NCI-H1436 (cell line): ENCODE results near the gene PVALEF.
A peak's percentile ranks its signal among the peaks of the same experiment; 100 is the strongest.

Experiments
- DNase-seq: peaks from one replicate; lab custom pipeline; 2025; lab: John Stamatoyannopoulos, UW

Gene PVALEF

GRCh38 chr17:81128774-81129173, 36.5 kb upstream of the PVALEF start:
- no peak for DNase-seq

DNA sequence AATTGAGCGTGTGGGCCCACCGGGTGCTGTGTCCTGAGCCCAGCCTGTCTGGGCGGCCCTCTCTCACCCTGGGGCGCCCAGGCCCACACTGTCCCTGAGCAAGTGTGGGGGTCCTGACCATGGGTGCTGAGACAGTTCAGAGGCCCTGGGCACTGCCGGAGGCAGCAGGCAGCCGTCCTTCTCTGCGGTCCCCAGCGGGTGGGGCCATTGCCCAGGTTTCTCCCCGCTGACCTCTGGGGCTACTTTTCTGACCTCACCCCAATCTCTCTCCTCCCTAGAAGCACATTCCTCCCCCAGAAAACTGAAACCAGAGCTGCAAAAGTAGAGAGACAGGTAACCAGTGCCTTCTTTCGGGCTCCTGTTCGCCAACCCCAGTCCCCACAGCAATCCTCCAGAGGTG, 36.0 kb upstream of the PVALEF start:
- DNase-seq: no peak

DNA sequence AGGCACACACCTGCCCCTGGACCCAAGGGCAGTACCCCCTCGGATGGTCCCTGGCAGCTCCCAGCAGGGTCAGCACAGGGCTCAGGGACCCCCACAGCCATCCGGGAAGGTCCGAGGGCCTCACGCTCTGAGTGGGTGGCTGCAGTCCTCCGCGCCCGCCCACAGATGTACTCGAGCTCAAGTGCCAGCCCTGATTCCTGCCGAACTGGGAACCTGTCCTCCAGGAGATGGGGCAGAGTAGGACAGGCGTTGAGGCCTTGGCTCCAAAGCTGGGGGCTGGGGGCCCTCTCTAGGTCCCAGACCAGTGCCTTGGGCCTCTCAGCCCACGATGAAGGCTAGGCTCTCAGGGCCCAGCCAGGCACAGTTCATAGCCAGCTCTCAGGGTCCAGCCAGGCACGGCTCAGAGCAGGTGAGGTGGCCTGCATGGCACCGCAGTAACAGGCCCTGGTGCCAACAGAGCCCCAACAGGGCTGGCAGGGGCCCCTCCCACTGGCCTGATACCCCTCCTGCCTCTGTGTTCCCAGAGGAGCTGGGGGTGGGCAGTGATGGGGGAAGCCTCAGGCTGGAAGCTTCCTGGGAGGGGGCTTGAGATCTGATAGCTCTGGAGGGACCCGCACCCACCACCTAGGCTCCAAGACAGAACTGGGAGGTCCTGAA, 35.5 kb upstream of the PVALEF start:
- DNase-seq: no peak

DNA sequence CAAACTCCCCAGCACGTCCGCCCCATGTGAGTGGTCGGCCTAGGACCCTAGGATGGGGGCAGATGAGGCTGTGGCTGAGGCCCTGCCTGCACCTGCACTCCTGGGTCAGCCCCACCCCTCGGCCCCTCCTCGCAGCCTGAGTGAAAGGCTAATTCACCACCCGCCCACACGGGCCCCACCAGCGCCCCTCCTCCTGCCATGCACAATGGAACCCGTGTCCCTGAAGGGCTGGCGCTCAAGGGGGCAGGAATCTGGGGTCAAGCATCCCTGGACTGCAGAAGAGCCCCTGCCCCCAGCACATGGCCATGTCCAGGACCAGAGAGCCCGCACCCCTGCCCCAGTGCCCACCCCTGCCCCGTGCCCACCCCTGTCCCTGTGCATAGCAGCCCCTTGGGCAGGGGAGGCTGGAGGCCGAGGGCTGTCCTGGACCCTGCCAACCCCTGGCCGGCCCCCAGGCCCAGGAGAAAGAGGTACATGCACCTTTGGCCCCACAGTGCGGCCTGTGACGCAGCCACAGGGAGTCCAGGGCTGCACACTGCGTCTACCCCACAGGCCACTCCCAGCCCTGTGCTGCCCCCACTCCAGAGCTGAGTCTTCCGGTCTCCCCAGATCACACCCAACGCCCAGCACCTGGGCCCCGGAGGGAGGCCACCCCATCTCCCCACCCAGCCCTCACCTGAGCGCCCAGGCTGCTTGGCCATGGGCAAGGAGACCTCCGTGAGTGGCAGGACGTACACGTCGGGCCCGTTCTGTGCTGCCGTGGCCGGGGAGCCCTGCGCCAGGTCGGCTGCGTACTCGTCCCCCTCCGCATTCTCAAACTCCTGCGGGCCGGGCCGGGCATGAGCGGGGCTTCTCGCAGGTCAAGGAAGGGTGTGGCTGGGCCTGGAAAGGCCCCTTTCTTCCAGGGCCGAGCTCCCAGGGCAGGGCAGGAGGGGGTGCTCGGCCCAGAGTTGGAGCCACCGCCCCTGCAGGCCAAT, 34.6 kb upstream of the PVALEF start:
- no peak for DNase-seq

- no peak for DNase-seq
Observed at GRCh38 chr17:81131486-81132196, 33.7 kb upstream of the PVALEF start.

DNA sequence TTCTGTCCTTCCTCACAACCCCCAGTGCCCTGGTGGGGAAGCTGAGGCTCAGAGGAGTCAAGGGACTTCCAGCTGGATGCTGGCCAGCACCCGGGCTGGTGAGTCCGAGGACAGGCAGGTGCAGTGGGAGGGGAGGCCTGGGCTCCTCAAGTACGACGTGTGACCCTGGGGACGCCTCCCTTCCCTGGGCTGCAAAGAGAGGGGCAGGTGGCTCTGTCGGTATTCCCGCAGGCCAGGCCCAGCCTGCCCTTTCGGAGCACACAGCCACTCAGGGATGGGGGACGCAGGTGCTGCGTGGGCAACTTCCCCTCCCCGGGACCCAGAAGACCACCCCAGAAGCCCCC, 33.1 kb upstream of the PVALEF start:
- DNase-seq: no peak

DNA sequence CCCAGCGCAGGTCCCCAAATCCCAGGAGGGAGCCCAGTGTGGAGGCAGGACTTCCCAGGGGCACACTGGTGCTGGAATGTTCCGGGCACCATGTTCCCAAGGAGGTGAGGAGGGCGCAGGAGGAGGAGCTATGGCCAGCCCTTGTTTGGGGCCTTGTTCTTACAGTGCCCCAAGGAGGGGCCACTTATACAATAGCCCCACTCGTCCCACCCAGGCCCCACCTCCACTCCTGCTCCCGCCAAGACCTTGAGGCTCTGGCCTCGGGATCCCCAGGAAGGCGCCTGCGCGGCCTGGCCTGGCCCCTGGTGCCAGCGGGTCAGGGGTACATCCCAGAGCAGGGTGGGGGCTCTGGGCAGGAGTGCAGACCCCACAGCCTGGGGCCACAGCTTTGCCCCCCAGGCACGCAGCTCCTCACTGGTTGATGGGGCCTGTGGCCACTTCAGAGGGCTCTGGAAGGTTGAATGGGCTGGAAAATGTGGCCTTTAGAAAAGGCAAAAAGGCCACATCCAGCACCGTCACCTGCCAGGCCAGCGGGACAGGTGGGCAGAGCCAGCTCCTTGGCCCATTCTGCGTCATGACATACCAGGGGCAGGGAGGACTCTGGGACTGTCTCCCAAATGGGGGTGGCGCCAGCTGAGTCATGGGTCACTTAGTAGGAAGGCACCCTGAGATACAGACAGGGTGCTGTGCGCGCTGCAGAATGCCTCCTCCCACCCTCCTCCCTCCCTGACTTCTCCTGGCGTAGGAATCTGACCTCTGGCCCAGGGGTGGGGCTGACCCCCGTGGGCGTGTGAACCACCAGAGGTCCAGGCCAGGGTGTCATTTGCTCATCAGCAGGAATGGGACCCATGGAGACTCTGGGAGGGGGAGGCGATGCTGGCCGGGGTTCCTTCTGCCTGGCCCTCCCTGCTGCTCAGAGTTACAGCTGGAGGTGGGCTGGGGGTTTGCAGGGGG, 32.3 kb upstream of the PVALEF start:
- no peak for DNase-seq

GRCh38 chr17:81134064-81134781, 31.1 kb upstream of the PVALEF start:
- no peak for DNase-seq

- peak; percentile 90 for DNase-seq
Observed at GRCh38 chr17:81135505-81136278, 29.6 kb upstream of the PVALEF start.

DNA sequence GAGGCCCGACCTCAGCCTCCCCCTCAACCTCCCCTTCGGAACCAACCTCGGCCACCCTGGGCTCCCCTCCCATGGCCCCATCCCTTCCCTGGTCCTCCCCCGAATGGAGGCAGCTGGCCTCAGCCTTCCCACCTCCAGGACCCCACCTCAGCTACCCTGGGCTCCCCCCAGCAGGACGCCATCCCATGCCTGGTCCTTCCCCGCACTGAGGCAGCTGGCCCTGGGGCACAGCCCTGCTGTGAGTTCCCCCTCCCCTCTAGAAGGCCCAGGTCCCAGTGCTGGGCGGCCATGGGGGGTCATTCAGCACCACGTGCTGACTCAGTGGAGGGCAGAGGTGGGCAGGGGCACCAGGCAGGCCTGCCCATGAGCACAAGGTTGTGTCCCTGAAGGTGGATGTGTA, 28.9 kb upstream of the PVALEF start:
- DNase-seq: no peak

DNA sequence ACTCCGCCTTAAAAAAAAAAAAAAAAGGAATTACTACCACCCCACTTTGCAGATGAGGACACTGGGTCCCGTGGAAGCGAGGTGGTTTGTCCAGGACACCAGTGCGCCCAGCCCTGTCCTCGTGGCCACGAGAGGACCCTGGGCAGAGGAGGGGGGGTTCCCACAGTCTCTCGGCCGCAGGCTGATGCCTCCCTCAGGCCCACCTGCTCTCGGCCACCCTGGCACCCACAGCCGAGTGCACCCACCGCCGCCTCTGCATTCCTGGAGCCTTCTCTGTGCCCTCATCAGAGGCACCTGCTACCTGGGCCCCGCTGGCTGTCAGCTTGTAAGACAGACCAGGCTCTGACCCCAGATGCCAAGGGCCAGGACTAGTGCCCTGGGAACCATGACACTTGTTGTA, 28.1 kb upstream of the PVALEF start:
- no peak for DNase-seq

- DNase-seq: no peak
Observed at GRCh38 chr17:81138083-81138482, 27.2 kb upstream of the PVALEF start.

- DNase-seq: no peak
Observed at GRCh38 chr17:81138500-81138899, 26.8 kb upstream of the PVALEF start.

GRCh38 chr17:81139428-81139827, 25.9 kb upstream of the PVALEF start:
- DNase-seq: no peak

DNA sequence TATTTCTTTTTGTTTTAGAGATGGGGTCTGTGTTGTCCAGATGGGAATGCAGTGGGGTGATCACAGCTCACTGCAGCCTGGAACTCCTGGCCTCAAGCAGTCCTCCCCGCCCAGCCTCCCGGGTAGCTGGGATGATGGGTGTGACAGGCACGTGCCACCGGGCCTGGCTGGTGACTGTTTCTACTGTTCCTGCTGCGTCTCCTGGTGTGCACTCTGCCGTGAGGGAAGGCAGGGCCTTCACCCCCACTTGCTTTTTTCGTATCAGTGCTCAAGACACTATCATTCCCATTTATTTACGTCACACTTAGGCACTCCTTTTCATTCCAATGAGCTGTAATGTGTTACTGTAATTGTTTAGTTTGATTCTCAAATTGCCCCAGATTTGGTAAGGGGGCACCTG, 25.3 kb upstream of the PVALEF start:
- DNase-seq: no peak

- DNase-seq: no peak
Observed at GRCh38 chr17:81140695-81141094, 24.6 kb upstream of the PVALEF start.

GRCh38 chr17:81142301-81143199, 22.8 kb upstream of the PVALEF start:
- peak; percentile 85 for DNase-seq

GRCh38 chr17:81143200-81143527, 22.1 kb upstream of the PVALEF start:
- no peak for DNase-seq

- DNase-seq: no peak
Observed at GRCh38 chr17:81143717-81144422, 21.4 kb upstream of the PVALEF start.
